Lower leg skin (tissue), 3 donors: Measurements from ENCODE around the gene USP40.

Experiments
- CTCF ChIP-seq, 3 donors: fragments of 450-650 bp; IDR thresholded peaks; one replicate each; pipeline ENCODE4 v1.5.1; 2016; ENCODE audit warnings: antibody characterized with exemption in 3 of 3, mild to moderate bottlenecking in 3 of 3, moderate library complexity in 2 of 3
- POLR2A ChIP-seq, 2 donors: fragments of 450-650 bp; IDR thresholded peaks; one replicate each; pipeline ENCODE4 v1.6.1; 2016 to 2017; ENCODE audit warnings: antibody characterized with exemption in 2 of 2, mild to moderate bottlenecking in 1 of 2, moderate library complexity in 1 of 2

DNA sequence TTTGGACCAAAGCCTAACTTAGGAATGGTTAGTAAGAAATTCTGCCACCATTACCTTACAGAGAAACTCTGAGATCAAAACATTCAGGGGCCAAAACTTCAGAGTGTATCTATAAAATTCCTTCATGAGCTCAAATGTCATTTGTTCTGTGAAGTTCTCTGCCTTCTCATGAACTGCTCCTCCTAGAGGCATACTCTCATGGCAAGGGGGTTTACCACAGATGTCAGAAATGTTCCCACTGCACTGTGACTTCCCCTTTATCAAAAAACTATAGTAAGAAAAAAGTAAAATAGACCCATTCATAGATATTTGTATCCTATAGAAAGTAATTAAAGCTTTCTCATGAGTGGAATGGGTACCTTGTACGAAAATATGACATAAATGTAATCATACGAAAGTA is 68.5 kb downstream of the USP40 start:
- no peak for TF ChIP-seq CTCF (IDR thresholded peaks at IDR 0.05)
- no peak for TF ChIP-seq POLR2A (IDR thresholded peaks at IDR 0.05)
